GM13976 (cell line): ENCODE measurements around the gene LGMN.

Source experiments
- DNase-seq: peaks from one replicate; pipeline ENCODE4 v3.0.0; 2012; ENCODE audit warnings: low spot score
- in situ Hi-C: fragments of 300-500 bp; cut with MboI; formaldehyde crosslinking; loops from one replicate; pipeline ENCODE4 v1.12.0; 2022; ENCODE audit warnings: low sequenced_read_pairs, mixed read lengths, inconsistent platforms; ENCODE audit not compliant: unreplicated experiment
- TF ChIP-seq, protein P1 (sequence below): IDR thresholded peaks from 2 replicates; pipeline ENCODE4 v1.5.1; 2012; ENCODE audit warnings: borderline replicate concordance, mild to moderate bottlenecking; ENCODE audit not compliant: insufficient read depth; ENCODE audit errors: extremely low read depth, missing control alignments, control extremely low read depth

LGMN gene

DNA sequence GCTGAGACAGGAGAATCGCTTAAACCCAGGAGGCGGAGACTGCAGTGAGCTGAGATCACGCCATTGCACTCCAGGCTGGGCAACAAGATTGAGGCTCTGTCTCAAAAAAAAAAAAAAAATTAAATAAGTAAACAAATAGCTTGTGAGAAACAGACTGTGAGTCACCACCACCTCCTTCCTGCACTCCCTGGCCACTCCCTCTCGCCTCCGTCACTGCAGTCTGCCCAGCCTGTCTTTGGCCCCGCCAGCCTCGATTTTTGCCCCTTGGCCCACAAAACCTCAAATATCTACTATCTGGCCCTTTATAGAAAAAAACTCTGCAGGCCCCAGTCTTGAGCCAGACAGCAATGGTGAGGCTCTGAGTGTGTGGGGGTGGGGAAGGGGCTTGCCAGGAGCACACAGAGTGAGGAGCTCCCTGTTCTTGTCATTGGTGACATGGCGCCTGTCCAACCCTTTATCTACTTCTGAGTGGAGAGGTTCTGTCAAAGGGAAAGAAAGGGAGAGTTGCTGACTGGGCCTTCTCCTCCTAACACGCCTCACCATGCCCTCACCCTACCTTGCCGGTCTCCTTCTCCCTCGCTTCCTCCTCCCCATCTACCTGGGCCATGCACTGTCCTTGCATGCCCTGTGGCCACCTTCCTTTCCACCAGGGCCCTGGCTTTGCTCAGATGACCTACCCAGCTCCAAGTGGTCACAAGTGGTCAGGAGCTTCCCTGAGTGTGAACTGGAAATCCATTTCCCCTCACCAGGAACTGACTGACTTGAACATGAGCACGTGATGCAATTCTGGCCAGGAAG is 22.1 kb downstream of the LGMN start:
- DNase-seq = no peak
- in situ Hi-C loops = no loop called here
- TF ChIP-seq, protein P1, sequence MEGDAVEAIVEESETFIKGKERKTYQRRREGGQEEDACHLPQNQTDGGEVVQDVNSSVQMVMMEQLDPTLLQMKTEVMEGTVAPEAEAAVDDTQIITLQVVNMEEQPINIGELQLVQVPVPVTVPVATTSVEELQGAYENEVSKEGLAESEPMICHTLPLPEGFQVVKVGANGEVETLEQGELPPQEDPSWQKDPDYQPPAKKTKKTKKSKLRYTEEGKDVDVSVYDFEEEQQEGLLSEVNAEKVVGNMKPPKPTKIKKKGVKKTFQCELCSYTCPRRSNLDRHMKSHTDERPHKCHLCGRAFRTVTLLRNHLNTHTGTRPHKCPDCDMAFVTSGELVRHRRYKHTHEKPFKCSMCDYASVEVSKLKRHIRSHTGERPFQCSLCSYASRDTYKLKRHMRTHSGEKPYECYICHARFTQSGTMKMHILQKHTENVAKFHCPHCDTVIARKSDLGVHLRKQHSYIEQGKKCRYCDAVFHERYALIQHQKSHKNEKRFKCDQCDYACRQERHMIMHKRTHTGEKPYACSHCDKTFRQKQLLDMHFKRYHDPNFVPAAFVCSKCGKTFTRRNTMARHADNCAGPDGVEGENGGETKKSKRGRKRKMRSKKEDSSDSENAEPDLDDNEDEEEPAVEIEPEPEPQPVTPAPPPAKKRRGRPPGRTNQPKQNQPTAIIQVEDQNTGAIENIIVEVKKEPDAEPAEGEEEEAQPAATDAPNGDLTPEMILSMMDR = no peak

DNA sequence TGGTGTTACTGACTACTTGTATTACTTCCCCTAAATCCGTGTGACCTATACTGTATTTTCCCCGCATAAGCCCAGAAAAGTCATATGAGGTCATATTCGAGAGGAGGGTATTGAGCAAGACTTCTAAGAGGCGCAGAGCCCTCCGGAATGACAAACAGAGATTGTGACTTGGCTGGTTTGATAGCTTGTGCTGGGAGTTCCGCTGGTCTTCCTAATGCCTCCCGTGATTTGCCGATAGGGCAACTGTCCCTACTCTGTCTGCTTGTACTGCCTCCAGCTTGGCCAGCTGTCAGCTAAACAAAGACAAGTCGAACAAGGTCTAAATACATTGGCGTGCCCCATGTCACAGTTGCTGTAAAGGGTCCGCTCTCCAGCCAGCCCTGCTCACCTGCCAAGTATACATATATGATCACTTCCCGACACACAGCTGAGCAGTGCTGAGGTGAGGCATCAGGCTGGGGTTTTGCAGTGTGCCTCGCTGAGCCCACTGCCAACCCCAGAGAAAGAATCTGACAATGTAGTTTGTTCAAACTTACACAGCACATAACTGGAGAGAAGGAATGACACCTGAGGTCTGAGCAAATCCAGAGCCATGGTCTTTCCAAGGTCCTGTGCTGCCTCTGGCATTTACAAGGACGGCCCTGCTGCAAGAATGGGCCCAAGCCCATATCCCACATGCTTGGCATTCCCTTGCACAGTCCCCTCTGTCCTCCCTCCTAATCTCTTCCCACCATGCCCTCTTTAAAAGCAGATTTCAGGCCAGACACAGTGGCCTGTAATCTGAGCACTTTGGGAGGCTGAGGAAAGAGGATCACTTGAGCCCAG is 23.7 kb downstream of the LGMN start:
- no peak for DNase-seq
- in situ Hi-C loops = no loop called here
- TF ChIP-seq, protein P1 = no peak

DNA sequence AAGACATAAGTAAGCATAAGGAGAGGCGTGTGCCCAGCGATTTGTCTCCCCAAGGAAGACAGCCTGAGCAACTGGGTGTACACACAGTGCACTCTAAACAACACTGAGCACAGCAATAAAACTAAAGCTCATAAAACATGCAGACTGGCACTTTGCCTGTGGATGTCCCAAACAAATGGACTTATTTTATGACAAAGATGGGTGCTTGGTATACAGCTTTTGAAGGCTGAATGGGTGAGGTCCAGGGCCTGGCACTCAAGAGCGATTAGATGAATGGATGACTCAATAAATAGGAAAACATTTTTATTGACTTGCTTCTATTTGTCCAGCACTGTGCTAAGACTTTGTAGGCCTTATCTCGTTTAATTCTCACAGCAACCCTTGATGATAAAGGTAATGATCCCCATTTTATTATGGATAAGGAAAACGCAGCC is 28.5 kb downstream of the LGMN start:
- in situ Hi-C loops = loop anchor here (5.0 kb wide), 1 partner anchor 62 kb away; no protein-coding TSS in a partner anchor
- TF ChIP-seq, protein P1 = no peak
- no peak for DNase-seq

DNA sequence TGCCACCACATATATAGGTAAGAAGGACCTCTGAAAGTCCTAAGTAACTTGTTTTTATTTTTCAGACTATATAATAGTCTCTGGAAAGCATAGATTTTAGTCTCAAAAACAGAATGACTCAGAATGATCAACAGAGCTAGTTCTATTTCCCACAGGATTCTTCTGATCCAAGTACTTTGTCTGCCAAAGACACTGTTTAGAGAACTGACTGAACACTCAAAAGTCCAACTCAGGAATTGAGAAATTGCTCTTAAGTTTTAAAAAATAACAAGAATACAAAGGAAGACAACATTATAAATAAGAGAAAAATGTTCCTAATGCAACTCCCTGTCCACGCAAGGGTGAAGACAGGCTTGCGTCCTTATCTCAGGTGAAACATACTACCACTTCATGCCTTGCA is 29.0 kb downstream of the LGMN start:
- no peak for DNase-seq
- in situ Hi-C loops = loop anchor here (5.0 kb wide), 1 partner anchor 63 kb away; no protein-coding TSS in a partner anchor
- TF ChIP-seq, protein P1 = no peak

DNA sequence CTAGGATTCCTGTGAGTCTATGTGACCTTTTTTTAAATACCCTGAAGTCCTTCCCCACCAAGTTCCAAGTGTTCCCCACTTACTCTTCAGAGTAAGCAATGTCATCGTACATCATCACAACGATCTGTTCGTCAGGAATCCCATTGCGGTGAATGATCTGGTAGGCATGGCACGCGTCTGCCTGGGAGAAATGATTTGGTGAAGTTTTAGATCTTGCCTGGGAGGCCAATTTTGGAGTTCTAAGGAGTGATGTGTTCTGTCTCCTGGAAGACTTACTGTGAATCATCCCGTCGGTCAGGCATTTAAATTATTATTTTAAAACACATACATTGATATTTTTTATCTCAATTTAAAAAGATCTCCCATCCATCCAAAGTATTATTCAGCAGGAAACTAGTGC is 29.8 kb downstream of the LGMN start:
- in situ Hi-C loops = loop anchor here (5.0 kb wide), 1 partner anchor 64 kb away; no protein-coding TSS in a partner anchor
- TF ChIP-seq, protein P1 = no peak
- no peak for DNase-seq

DNA sequence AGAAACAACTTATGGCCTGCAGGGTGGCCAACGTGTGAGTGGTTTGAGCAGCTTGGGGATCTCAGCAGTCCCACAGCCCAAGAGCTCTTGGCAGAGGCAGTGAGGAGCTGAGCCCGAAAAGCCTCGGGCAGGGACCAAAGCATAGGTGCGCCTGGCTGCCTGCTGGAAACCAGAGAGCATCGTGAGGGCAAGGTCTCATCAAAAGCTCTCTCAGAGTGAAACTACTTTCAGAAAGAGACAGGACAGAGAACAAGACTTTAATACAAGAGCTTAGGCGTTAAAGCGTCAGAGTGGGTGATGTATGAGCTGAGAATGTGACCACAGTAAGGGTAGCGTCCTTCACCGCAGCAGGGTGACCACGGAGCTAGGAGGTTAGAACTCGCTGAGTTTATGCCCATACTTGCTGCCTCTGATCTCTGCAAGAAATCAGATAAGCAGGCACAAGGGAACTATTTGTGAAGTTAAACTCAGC is 30.8 kb downstream of the LGMN start:
- in situ Hi-C loops = loop anchor here (5.0 kb wide), 1 partner anchor 65 kb away; no protein-coding TSS in a partner anchor
- TF ChIP-seq, protein P1 = no peak
- DNase-seq = no peak
